RWPE2 (cell line): ENCODE data around the gene HMGA1.

Experiments used
- ATAC-seq: fragments of 200-7000 bp; cut with Tn5 transposase; 3 replicates; pipeline ENCODE4 v1.9.1; 2021; ENCODE audit warnings: low read depth
- DNase-seq: peaks from one replicate; pipeline ENCODE4 v3.0.0-alpha.2; 2020; ENCODE audit warnings: low spot score
- H3K27ac ChIP-seq: fragments of 450-650 bp; 2 replicates; pipeline ENCODE4 v1.5.1; 2017; ENCODE audit warnings: mild to moderate bottlenecking; ENCODE audit not compliant: poor library complexity, severe bottlenecking
- H3K27me3 ChIP-seq: fragments of 250-450 bp; sonication (Bioruptor Pico); 2 replicates; pipeline ENCODE4 v1.5.1; 2021; ENCODE audit warnings: mild to moderate bottlenecking, moderate library complexity; ENCODE audit not compliant: insufficient read depth, poor library complexity, severe bottlenecking
- H3K36me3 ChIP-seq: fragments of 250-450 bp; sonication (Bioruptor Pico); 2 replicates; pipeline ENCODE4 v1.5.1; 2020; ENCODE audit warnings: low read depth, mild to moderate bottlenecking, moderate library complexity
- H3K4me1 ChIP-seq: fragments of 250-450 bp; sonication (Bioruptor Pico); 2 replicates; pipeline ENCODE4 v1.5.1; 2021; ENCODE audit warnings: mild to moderate bottlenecking, moderate library complexity; ENCODE audit not compliant: insufficient read depth, poor library complexity, severe bottlenecking
- H3K4me3 ChIP-seq: fragments of 250-450 bp; sonication (Bioruptor Pico); 2 replicates; pipeline ENCODE4 v1.5.1; 2021; ENCODE audit warnings: mild to moderate bottlenecking, moderate library complexity; ENCODE audit not compliant: severe bottlenecking
- H3K9me3 ChIP-seq: fragments of 250-450 bp; sonication (Bioruptor Pico); 2 replicates; pipeline ENCODE4 v1.5.1; 2021; ENCODE audit warnings: mild to moderate bottlenecking, moderate library complexity; ENCODE audit not compliant: severe bottlenecking
- TF ChIP-seq, protein P1 (sequence below): fragments of 450-650 bp; IDR thresholded peaks from one replicate; pipeline ENCODE4 v1.5.1; 2017; ENCODE audit warnings: mild to moderate bottlenecking, moderate library complexity; ENCODE audit not compliant: poor library complexity, severe bottlenecking

The HMGA1 gene

DNA sequence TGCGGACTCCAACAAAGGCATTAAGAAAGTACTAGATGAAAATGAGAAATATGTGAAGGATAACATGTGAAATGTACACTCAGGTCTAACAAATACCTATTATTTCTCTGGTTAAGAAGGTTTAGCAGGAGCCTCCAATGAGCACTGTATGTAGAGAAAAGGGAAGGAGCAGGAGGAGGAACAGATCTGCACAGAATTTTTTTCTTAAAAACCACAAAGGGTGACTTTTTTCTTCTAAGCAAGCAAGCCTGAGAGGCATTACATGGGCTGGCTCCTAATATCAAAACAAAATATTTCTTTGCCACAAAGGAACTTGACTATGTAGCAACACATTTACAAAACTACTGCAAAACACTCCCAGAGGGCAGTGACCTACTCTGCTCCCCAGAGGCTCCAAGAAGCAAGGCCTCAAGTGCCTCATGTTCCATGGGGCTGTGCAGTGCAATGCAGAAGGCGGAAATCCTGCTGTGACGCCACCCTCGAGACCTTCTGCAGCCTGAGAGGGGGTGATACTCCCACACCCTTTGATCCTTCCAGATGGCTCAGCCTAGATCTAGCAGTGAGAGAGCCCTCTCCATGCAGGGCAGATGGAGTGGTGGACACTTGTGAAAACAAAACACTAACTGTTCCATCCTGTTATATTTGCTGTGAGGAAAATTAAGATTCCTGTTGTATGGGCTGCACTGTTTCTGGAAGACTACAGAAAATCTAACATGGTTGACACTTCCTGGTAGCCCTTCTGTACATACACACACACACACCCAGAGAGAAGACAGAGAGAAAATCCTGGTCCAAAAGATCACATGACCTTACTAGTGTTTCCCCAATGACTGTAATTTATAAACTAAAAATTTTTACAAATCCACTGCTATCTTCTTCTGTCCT is 48.1 kb downstream of the HMGA1 start:
- Histone ChIP-seq H3K27ac (no peak overlapping the region), H3K4me1 (no peaks in the 10 kb centered on the region), H3K4me3 (no peak overlapping the region), H3K36me3 (peaks cover 35% of the 10 kb centered on the region; the same call in 1 of the 2 replicates), H3K9me3 (no peaks in the 10 kb centered on the region), H3K27me3 (no peaks in the 10 kb centered on the region)
- DNase-seq (no peak), ATAC-seq (no peak)
- TF ChIP-seq, protein P1, sequence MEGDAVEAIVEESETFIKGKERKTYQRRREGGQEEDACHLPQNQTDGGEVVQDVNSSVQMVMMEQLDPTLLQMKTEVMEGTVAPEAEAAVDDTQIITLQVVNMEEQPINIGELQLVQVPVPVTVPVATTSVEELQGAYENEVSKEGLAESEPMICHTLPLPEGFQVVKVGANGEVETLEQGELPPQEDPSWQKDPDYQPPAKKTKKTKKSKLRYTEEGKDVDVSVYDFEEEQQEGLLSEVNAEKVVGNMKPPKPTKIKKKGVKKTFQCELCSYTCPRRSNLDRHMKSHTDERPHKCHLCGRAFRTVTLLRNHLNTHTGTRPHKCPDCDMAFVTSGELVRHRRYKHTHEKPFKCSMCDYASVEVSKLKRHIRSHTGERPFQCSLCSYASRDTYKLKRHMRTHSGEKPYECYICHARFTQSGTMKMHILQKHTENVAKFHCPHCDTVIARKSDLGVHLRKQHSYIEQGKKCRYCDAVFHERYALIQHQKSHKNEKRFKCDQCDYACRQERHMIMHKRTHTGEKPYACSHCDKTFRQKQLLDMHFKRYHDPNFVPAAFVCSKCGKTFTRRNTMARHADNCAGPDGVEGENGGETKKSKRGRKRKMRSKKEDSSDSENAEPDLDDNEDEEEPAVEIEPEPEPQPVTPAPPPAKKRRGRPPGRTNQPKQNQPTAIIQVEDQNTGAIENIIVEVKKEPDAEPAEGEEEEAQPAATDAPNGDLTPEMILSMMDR = no peak

GRCh38 chr6:34285448-34286164 is 48.9 kb downstream of the HMGA1 start:
- ATAC-seq (no peak), DNase-seq (no peak)
- Histone ChIP-seq H3K4me1 (no peaks in the 10 kb centered on the region), H3K9me3 (no peaks in the 10 kb centered on the region), H3K4me3 (no peak overlapping the region), H3K27ac (no peak overlapping the region), H3K36me3 (peaks cover 35% of the 10 kb centered on the region; the same call in 1 of the 2 replicates), H3K27me3 (no peaks in the 10 kb centered on the region)
- TF ChIP-seq, protein P1 = no peak

DNA sequence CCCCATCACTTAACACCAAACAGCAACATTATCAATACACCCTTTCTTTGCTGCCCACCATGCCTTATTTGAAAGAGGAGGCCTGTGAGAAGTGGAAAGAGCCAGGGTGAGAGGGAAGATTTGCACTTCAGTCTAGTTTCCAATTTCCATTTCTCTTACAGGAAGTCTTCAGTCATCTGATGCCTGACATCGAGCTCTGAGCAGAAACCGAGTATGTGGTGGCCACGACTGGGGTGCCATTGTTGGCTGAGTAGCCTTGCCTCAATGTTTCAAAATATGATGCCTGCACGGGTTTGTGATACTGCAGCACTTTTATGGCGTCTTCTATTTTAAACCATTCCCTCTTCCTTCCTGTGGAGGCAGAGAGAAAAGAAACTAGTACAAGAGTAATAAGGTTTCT is 51.9 kb downstream of the HMGA1 start:
- Histone ChIP-seq H3K36me3 (peaks cover 55% of the 10 kb centered on the region), H3K4me1 (no peaks in the 10 kb centered on the region), H3K27ac (no peak overlapping the region), H3K9me3 (no peaks in the 10 kb centered on the region), H3K27me3 (no peaks in the 10 kb centered on the region), H3K4me3 (no peak overlapping the region)
- DNase-seq (no peak), ATAC-seq (no peak)
- TF ChIP-seq, protein P1 = no peak

DNA sequence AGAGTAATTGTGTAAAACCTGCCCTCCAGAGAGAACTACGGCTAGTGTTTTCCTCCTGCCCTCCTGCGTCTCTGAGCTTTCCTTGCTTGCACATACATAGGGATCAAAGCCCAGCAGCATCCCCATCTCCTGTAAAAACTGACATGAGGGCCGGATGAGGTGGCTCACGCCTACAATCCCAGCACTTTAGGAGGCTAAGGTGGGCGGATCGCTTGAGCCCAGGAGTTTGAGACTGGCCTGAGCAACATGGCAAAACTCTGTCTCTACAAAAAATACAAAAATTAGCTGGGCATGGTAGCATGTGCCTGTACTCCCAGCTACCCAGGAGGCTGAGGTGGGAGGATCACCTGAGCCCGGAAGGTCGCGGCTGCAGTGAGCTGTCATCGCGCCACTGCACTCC is 52.5 kb downstream of the HMGA1 start:
- H3K27ac ChIP-seq = no peak overlapping the region

More for the DNA sequence above, 52.5 kb downstream of the HMGA1 start:
- TF ChIP-seq, protein P1 = no peak
- Histone ChIP-seq H3K4me3 (no peak overlapping the region), H3K9me3 (no peaks in the 10 kb centered on the region), H3K27me3 (no peaks in the 10 kb centered on the region), H3K36me3 (peaks cover 52% of the 10 kb centered on the region), H3K4me1 (no peaks in the 10 kb centered on the region)
- ATAC-seq = no peak
- DNase-seq = no peak
